ENCODE results near the gene C15orf39.

GRCh38 chr15:75225951-75226732 lies 24.5 kb downstream of the C15orf39 start:
- TF ChIP-seq EZH2 (IDR thresholded peaks at IDR 0.05) (no peak), POLR2AphosphoS5 (IDR thresholded peaks at IDR 0.05; ENCODE audit: borderline replicate concordance, low read depth, low read length) (no peak), FOXP2 (optimal IDR thresholded peaks at IDR 0.05; ENCODE audit: control extremely low read depth, extremely low read length, insufficient read depth) (no peak)

Measured in SK-N-MC (cell line).